OCI-LY7 (cell line): ENCODE data around the gene AMFR. TPM values are rescaled to one million over a fixed set of nuclear protein-coding genes. Genes with fewer than 3 reads are reported as not detected.

ENCODE experiments used
- BruUV-seq: library from RNA; stranded (reverse); fragments of 400-500 nt; replicated peaks from 2 replicates; lab custom pipeline; 2021; lab: Mats Ljungman, UMichigan
- CTCF ChIA-PET: fragments of 300-600 bp; sonication (Branson Sonifier 250); formaldehyde crosslinking; loops from one replicate; lab custom pipeline; 2022; ENCODE audit warnings: antibody characterized with exemption; ENCODE audit not compliant: unreplicated experiment; lab: Charles Lee
- POLR2A ChIA-PET: fragments of 300-600 bp; sonication (Branson Sonifier 250); formaldehyde crosslinking; loops from one replicate; lab custom pipeline; 2022; ENCODE audit warnings: antibody characterized with exemption; lab: Charles Lee
- DNase-seq: peaks from one replicate; pipeline ENCODE4 v3.0.0-alpha.2; 2015; ENCODE audit warnings: low spot score
- H2AFZ ChIP-seq: fragments of 200-600 bp; sonication (generic), shearing (Covaris generic); 2 replicates; pipeline ENCODE4 v1.6.1; 2014; ENCODE audit warnings: mild to moderate bottlenecking, antibody characterized with exemption, low read length, moderate library complexity
- H3K27ac ChIP-seq: fragments of 200-600 bp; sonication (generic); 2 replicates; pipeline ENCODE4 v1.5.1; 2014; ENCODE audit warnings: mixed run types, low read depth, mild to moderate bottlenecking, moderate library complexity, low read length, inconsistent platforms; ENCODE audit not compliant: poor library complexity, severe bottlenecking
- H3K36me3 ChIP-seq: fragments of 200-600 bp; sonication (generic); 2 replicates; pipeline ENCODE4 v1.6.1; 2014; ENCODE audit warnings: mild to moderate bottlenecking, antibody characterized with exemption, low read length, moderate library complexity, mixed read lengths; ENCODE audit not compliant: insufficient read depth
- H3K4me1 ChIP-seq: fragments of 200-600 bp; sonication (generic); 2 replicates; pipeline ENCODE4 v1.5.1; 2014; ENCODE audit warnings: mild to moderate bottlenecking, low read length; ENCODE audit not compliant: insufficient read depth, poor library complexity, severe bottlenecking
- H3K4me2 ChIP-seq: fragments of 200-600 bp; sonication (generic); 2 replicates; pipeline ENCODE4 v1.6.1; 2014; ENCODE audit warnings: mild to moderate bottlenecking, low read length
- H3K4me3 ChIP-seq: fragments of 200-600 bp; sonication (generic); 2 replicates; pipeline ENCODE4 v1.5.1; 2014; ENCODE audit warnings: mild to moderate bottlenecking, low read depth, low read length; ENCODE audit not compliant: poor library complexity, severe bottlenecking
- H3K79me2 ChIP-seq: fragments of 200-600 bp; sonication (generic); 2 replicates; pipeline ENCODE4 v1.6.1; 2016; ENCODE audit warnings: low read depth, mild to moderate bottlenecking, low read length, moderate library complexity, mixed read lengths; ENCODE audit not compliant: insufficient read depth
- H3K9me2 ChIP-seq: fragments of 200-600 bp; sonication (generic); 2 replicates; pipeline ENCODE4 v1.6.1; 2016; ENCODE audit warnings: mild to moderate bottlenecking, low read length, mixed read lengths; ENCODE audit not compliant: insufficient read depth
- H3K9me3 ChIP-seq: fragments of 200-600 bp; sonication (generic); 2 replicates; pipeline ENCODE4 v1.6.1; 2014; ENCODE audit warnings: mild to moderate bottlenecking, mixed run types, low read length, mixed read lengths
- H4K20me1 ChIP-seq: fragments of 200-600 bp; sonication (generic); 2 replicates; pipeline ENCODE4 v1.6.1; 2014; ENCODE audit warnings: mild to moderate bottlenecking, antibody characterized with exemption, low read length, moderate library complexity, mixed read lengths; ENCODE audit not compliant: insufficient read depth
- EZH2phosphoT487 ChIP-seq: fragments of 200-600 bp; sonication (generic); IDR thresholded peaks from 2 replicates; pipeline ENCODE4 v1.6.1; 2018; ENCODE audit warnings: low read depth, borderline replicate concordance, mild to moderate bottlenecking, mixed run types, antibody characterized with exemption, low read length, moderate library complexity, mixed read lengths
- intact Hi-C: fragments of 100-400 bp; cut with micrococcal nuclease; formaldehyde crosslinking; loops from one replicate; pipeline ENCODE4 v1.10.0; 2022; ENCODE audit not compliant: unreplicated experiment
- total RNA-seq, 2 experiments: library from RNA; depleted of rRNA in 1 of 2; stranded (reverse); fragments of >200 nt in 1 of 2; shearing (Covaris generic) in 1 of 2; gene quantifications; 2 replicates each; pipeline ENCODE4 v1.2.3, GENCODE V29; 2014 to 2022
- TF ChIP-seq, protein P1 (sequence below): fragments of 200-600 bp; sonication (generic); conservative IDR thresholded peaks from 2 replicates; pipeline ENCODE4 v1.5.1; 2014; ENCODE audit warnings: mild to moderate bottlenecking, antibody characterized with exemption, low read length, moderate library complexity, mixed read lengths

The AMFR gene
- total RNA-seq, 2 experiments from 2014 or later: 87.7 to 101 TPM

DNA sequence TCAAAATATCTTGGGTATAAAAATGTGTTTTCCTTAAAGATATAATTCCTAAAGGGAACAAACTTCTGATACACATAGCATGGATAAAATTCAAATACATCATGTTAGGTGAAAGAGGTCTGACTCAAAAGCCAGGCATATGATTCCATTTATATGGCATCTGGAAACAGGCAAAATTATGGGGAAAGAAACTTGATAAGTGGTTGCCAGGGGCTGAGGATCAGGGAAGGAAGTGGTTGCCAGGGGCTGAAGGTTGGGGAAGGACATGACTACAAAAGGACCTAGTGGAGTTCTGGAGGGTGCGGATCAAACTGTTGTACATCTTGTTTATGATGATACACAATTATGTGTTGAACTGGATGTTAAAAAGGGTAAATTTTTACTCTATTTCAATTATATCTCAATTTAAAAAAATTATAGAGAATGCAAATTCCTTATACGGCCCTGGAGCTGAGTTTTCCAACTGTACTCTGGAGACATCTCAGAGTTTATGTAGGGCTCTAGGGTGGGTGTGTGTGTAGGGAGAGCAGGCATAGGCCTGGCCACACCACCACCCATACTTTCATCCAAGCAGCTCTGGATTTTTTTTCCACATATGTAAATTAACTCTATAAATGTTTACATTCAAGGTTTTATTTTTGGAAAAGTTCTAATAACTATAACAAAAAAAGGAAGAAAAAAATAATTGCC, 55.0 kb downstream of the AMFR start:
- POLR2A ChIA-PET: interaction anchor here (0.7 to 1.5 kb wide), 4 partner anchors 12 to 1006 kb away, joined by 3 to 8 read pairs (median 4); no protein-coding TSS in a partner anchor
- H3K36me3 ChIP-seq: peaks cover 59% of the 10 kb centered on the region

DNA sequence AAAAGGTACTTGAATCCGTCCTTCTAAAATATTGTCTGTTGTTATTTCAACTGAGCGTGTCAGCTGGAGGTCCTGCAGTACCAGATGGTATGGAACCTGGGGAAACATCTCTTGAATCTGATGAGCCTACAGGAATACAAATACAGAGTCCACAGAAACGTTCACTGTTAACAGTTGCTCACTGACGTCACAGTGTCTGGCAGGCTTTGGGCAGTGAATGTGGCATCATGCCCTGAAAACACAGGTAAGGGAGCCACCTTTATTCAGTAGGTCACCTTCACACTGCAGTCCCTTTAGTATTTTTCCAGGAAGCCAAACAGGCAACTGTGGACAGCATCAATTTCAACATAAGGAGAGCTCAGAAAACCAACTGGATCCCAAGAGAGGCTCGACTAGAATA, 56.1 kb downstream of the AMFR start:
- TSS peak; percentile 46 for BruUV-seq
- Histone ChIP-seq H4K20me1 (no peaks in the 10 kb centered on the region), H3K9me2 (no peaks in the 10 kb centered on the region), H3K4me3 (no peak overlapping the region), H2AFZ (no peak overlapping the region), H3K9me3 (no peaks in the 10 kb centered on the region), H3K4me1 (no peaks in the 10 kb centered on the region), H3K36me3 (peaks cover 50% of the 10 kb centered on the region), H3K27ac (no peak overlapping the region), H3K79me2 (no peaks in the 10 kb centered on the region), H3K4me2 (no peak overlapping the region)
- DNase-seq: no peak
- ChIA-PET CTCF (no interaction called here), POLR2A (interaction anchor here (0.6 kb wide), 1 partner anchor 35 kb away, joined by 3 read pairs; no protein-coding TSS in a partner anchor)
- TF ChIP-seq, protein P1, sequence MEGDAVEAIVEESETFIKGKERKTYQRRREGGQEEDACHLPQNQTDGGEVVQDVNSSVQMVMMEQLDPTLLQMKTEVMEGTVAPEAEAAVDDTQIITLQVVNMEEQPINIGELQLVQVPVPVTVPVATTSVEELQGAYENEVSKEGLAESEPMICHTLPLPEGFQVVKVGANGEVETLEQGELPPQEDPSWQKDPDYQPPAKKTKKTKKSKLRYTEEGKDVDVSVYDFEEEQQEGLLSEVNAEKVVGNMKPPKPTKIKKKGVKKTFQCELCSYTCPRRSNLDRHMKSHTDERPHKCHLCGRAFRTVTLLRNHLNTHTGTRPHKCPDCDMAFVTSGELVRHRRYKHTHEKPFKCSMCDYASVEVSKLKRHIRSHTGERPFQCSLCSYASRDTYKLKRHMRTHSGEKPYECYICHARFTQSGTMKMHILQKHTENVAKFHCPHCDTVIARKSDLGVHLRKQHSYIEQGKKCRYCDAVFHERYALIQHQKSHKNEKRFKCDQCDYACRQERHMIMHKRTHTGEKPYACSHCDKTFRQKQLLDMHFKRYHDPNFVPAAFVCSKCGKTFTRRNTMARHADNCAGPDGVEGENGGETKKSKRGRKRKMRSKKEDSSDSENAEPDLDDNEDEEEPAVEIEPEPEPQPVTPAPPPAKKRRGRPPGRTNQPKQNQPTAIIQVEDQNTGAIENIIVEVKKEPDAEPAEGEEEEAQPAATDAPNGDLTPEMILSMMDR: no peak
- TF ChIP-seq EZH2phosphoT487: no peak
- intact Hi-C loops: no loop called here

More for the DNA sequence above, 55.0 kb downstream of the AMFR start:
- TF ChIP-seq, protein P1: no peak
- no peak for TF ChIP-seq EZH2phosphoT487
- no peaks in the 10 kb centered on the region for H3K4me1 ChIP-seq
- no TSS peak for BruUV-seq
- no peaks in the 10 kb centered on the region for H3K9me3 ChIP-seq
- CTCF ChIA-PET: interaction anchor here (1.3 kb wide), 1 partner anchor 8 kb away, joined by 3 read pairs; no protein-coding TSS in a partner anchor
- no peak overlapping the region for H3K4me3 ChIP-seq
- H3K79me2 ChIP-seq: no peaks in the 10 kb centered on the region
- H3K4me2 ChIP-seq: no peak overlapping the region
- intact Hi-C loops: no loop called here
- no peak overlapping the region for H2AFZ ChIP-seq
- no peak for DNase-seq
- H4K20me1 ChIP-seq: no peaks in the 10 kb centered on the region
- no peak overlapping the region for H3K27ac ChIP-seq
- H3K9me2 ChIP-seq: no peaks in the 10 kb centered on the region

GRCh38 chr16:56368545-56368944, 56.8 kb downstream of the AMFR start:
- TF ChIP-seq EZH2phosphoT487: no peak
- TF ChIP-seq, protein P1: no peak
- H3K9me3 ChIP-seq: no peaks in the 10 kb centered on the region
- no peaks in the 10 kb centered on the region for H3K9me2 ChIP-seq
- intact Hi-C loops: no loop called here
- no peak for DNase-seq
- H3K79me2 ChIP-seq: no peaks in the 10 kb centered on the region
- H3K4me3 ChIP-seq: no peak overlapping the region
- no peak overlapping the region for H3K4me2 ChIP-seq
- peaks cover 57% of the 10 kb centered on the region for H3K36me3 ChIP-seq
- no TSS peak for BruUV-seq
- no peaks in the 10 kb centered on the region for H4K20me1 ChIP-seq
- ChIA-PET POLR2A (no interaction called here), CTCF (interaction anchor here (0.6 kb wide), 1 partner anchor 1119 kb away, joined by 3 read pairs; no protein-coding TSS in a partner anchor)
- no peaks in the 10 kb centered on the region for H3K4me1 ChIP-seq
- H3K27ac ChIP-seq: no peak overlapping the region
- H2AFZ ChIP-seq: no peak overlapping the region
